GM06990 (cell line): ENCODE data around the gene ZNF888.
A peak's percentile ranks its signal among the peaks of the same experiment; 100 is the strongest.
"Not testable (repeated sequence)": the region's sequence is repeated elsewhere in the genome, so short reads cannot be mapped to it uniquely, and the experiment has no call there.

Experiments
- DNase-seq: peaks from one replicate; pipeline ENCODE4 v3.0.0-alpha.2; 2011; ENCODE audit not compliant: insufficient read length; ENCODE audit errors: extremely low read depth
- H3K27me3 ChIP-seq: replicated peaks from 2 replicates; pipeline ENCODE4 v1.6.0; 2011; ENCODE audit warnings: low read length; ENCODE audit not compliant: control insufficient read depth, insufficient read depth
- H3K36me3 ChIP-seq: 2 replicates; pipeline ENCODE4 v1.5.1; 2011; ENCODE audit warnings: low read length; ENCODE audit not compliant: control insufficient read depth, insufficient read depth
- H3K4me3 ChIP-seq: replicated peaks from 2 replicates; pipeline ENCODE4 v1.5.1; 2011; ENCODE audit warnings: low read depth, mild to moderate bottlenecking, control low read depth, low read length
- CTCF ChIP-seq: IDR thresholded peaks from 2 replicates; pipeline ENCODE4 v1.5.1; 2011; ENCODE audit warnings: low read length, control low read depth, mild to moderate bottlenecking, inconsistent platforms; ENCODE audit not compliant: insufficient read depth, poor library complexity, severe bottlenecking

ZNF888 gene

GRCh38 chr19:52901842-52902241 is 21.4 kb downstream of the ZNF888 start:
- DNase-seq, result no peak
- H3K27me3 ChIP-seq, result no peaks in the 10 kb centered on the region
- no peak for TF ChIP-seq CTCF
- no peaks in the 10 kb centered on the region for H3K36me3 ChIP-seq
- no peak overlapping the region for H3K4me3 ChIP-seq

- not testable (repeated sequence) for DNase-seq, H3K36me3 ChIP-seq, H3K4me3 ChIP-seq
Observed at GRCh38 chr19:52898596-52898995, 24.6 kb downstream of the ZNF888 start.

GRCh38 chr19:52898101-52898500 is 25.1 kb downstream of the ZNF888 start:
- no peak for DNase-seq
- Histone ChIP-seq H3K4me3 (no peak overlapping the region), H3K36me3 (no peaks in the 10 kb centered on the region), H3K27me3 (no peaks in the 10 kb centered on the region)
- TF ChIP-seq CTCF, result no peak

More at GRCh38 chr19:52898596-52898995, 24.6 kb downstream of the ZNF888 start:
- H3K27me3 ChIP-seq, result not testable (repeated sequence)

GRCh38 chr19:52897138-52897935 is 25.9 kb downstream of the ZNF888 start, which contains the start of gene ZNF320:
ZNF320 (minus strand) TSS chr19:52897635; CDS start chr19:52890255, 7,380 bp downstream.
- TF ChIP-seq CTCF, result no peak
- DNase-seq, result peak; percentile 86
- no peaks in the 10 kb centered on the region for H3K27me3 ChIP-seq
- H3K4me3 ChIP-seq, result peak within 1 kb of the TSS; percentile 76
- H3K36me3 ChIP-seq, result no peaks in the 10 kb centered on the region

GRCh38 chr19:52896431-52897137 is 26.6 kb downstream of the ZNF888 start:
- no peak for TF ChIP-seq CTCF
- Histone ChIP-seq H3K4me3 (peak overlapping the region; percentile 76), H3K27me3 (no peaks in the 10 kb centered on the region), H3K36me3 (no peaks in the 10 kb centered on the region)
- no peak for DNase-seq

- DNase-seq, result no peak
- peaks cover 2% of the 10 kb centered on the region for H3K36me3 ChIP-seq
- H3K27me3 ChIP-seq, result no peaks in the 10 kb centered on the region
- H3K4me3 ChIP-seq, result no peak overlapping the region
- no peak for TF ChIP-seq CTCF
Observed at GRCh38 chr19:52891336-52891735, 31.9 kb downstream of the ZNF888 start.
